Activated B cell treated with CpG ODN at 0.5 μM for 24 hours (primary cell): Measurements from ENCODE around the gene KRT7. TPM values are rescaled to one million over a fixed set of nuclear protein-coding genes. Genes with fewer than 3 reads are reported as not detected.

ENCODE experiments used
- ATAC-seq: fragments of 200-7000 bp; cut with Tn5 transposase; one replicate; pipeline ENCODE4 v1.10.0; 2021; ENCODE audit warnings: low read depth, mild to moderate bottlenecking, moderate library complexity
- CTCF ChIA-PET: fragments of 350-600 bp; sonication (Branson Sonifier 250); formaldehyde crosslinking; loops from one replicate; lab custom pipeline; 2021; ENCODE audit warnings: antibody characterized with exemption; lab: Charles Lee
- POLR2A ChIA-PET: fragments of 350-600 bp; sonication (Branson Sonifier 250); formaldehyde crosslinking; loops from one replicate; lab custom pipeline; 2021; ENCODE audit warnings: antibody characterized with exemption; lab: Charles Lee
- DNase-seq: peaks from one replicate; pipeline ENCODE4 v3.0.0; 2022
- H3K27ac Mint-ChIP-seq: one replicate; pipeline ENCODE4 v1.8.0; 2020; ENCODE audit warnings: mixed read lengths
- H3K27me3 Mint-ChIP-seq: one replicate; pipeline ENCODE4 v1.8.0; 2021; ENCODE audit warnings: mixed read lengths
- H3K36me3 Mint-ChIP-seq: one replicate; pipeline ENCODE4 v1.8.0; 2021; ENCODE audit warnings: low read depth, mixed read lengths
- H3K4me1 Mint-ChIP-seq: one replicate; pipeline ENCODE4 v1.8.0; 2021; ENCODE audit warnings: mixed read lengths
- H3K4me3 Mint-ChIP-seq: one replicate; pipeline ENCODE4 v1.8.0; 2020; ENCODE audit warnings: mild to moderate bottlenecking, mixed read lengths
- H3K9me3 Mint-ChIP-seq: one replicate; pipeline ENCODE4 v1.8.0; 2020; ENCODE audit warnings: mixed read lengths
- intact Hi-C: fragments of 100-400 bp; cut with micrococcal nuclease; formaldehyde crosslinking; loops from one replicate; pipeline ENCODE4 v1.15.1; 2024
- total RNA-seq: library from RNA; stranded (reverse); gene quantifications from 2 replicates; pipeline ENCODE4 v1.2.3, GENCODE V29; 2022
- TF ChIP-seq, protein P1 (sequence below): fragments of 200-600 bp; IDR thresholded peaks from one replicate; pipeline ENCODE4 v1.8.0; 2022; ENCODE audit warnings: antibody characterized with exemption, mild to moderate bottlenecking

Gene KRT7
- total RNA-seq, 1 donor from 2014 or later = 1.1 TPM

DNA sequence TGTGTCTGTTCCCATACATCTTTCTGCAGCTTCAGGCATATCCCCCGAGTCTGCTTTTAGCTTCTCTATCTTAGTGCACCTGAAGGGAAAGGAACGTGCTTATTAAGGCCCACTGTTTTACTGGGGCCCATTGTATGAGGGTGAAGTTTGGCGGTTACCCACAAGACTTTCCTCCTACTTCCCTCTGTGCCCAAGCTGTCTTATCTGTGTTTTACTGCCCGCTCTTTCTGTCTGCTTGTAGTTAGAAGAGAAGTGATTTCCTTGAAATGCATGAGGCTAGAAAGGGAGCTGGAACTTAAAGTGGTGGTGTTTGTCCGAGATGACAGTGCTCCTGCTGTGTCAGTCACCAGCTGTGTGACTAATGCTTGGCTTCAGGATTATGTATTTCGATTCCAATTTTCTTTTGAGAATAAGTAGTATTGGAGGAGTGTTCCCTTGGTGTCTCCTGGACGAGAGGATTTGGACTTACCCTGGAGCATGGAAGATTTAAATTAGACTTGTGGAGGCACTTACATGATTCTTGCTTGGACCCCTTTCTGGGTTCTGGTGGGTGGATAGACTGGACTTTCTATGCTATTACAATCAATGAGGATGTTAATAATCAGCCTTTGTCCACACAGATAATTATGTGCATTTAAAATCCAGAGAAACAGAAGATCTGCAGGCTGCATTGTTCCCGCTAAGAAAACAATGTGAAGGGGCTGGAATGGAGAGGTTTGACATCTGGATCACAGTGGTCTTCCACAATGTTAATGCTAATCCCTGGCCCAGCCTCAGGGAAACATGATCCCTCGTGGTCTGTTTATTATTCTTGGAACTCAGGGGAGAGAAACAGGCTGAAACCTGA is 27.5 kb downstream of the KRT7 start:
- H3K4me1 Mint-ChIP-seq = no peaks in the 10 kb centered on the region
- no peaks in the 10 kb centered on the region for H3K9me3 Mint-ChIP-seq
- ChIA-PET POLR2A (no interaction called here), CTCF (no interaction called here)
- H3K4me3 Mint-ChIP-seq = no peak overlapping the region
- H3K27ac Mint-ChIP-seq = no peak overlapping the region
- H3K27me3 Mint-ChIP-seq = peaks cover 41% of the 10 kb centered on the region
- no peak for ATAC-seq
- no peak for DNase-seq
- TF ChIP-seq, protein P1, sequence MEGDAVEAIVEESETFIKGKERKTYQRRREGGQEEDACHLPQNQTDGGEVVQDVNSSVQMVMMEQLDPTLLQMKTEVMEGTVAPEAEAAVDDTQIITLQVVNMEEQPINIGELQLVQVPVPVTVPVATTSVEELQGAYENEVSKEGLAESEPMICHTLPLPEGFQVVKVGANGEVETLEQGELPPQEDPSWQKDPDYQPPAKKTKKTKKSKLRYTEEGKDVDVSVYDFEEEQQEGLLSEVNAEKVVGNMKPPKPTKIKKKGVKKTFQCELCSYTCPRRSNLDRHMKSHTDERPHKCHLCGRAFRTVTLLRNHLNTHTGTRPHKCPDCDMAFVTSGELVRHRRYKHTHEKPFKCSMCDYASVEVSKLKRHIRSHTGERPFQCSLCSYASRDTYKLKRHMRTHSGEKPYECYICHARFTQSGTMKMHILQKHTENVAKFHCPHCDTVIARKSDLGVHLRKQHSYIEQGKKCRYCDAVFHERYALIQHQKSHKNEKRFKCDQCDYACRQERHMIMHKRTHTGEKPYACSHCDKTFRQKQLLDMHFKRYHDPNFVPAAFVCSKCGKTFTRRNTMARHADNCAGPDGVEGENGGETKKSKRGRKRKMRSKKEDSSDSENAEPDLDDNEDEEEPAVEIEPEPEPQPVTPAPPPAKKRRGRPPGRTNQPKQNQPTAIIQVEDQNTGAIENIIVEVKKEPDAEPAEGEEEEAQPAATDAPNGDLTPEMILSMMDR = no peak
- intact Hi-C loops = no loop called here
- H3K36me3 Mint-ChIP-seq = no peaks in the 10 kb centered on the region

DNA sequence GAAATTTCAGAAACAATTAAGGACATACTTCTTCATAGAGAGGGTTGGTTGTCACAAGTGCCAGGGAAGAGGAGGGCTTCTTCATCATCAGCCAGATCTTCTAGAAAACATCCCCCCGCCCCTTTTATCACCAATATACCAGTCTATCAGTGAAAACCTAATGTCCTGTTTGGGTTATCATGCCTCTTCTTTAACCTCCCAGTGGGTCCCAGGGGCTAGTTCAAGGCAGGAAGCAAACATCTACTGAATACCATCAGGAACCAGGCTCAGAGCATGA is 28.1 kb downstream of the KRT7 start:
- CTCF ChIA-PET = no interaction called here
- no peak for DNase-seq
- ATAC-seq = no peak
- Mint-ChIP-seq H3K36me3 (no peaks in the 10 kb centered on the region), H3K27ac (no peak overlapping the region), H3K27me3 (peaks cover 37% of the 10 kb centered on the region), H3K4me1 (no peaks in the 10 kb centered on the region), H3K4me3 (no peak overlapping the region), H3K9me3 (no peaks in the 10 kb centered on the region)
- POLR2A ChIA-PET = no interaction called here
- intact Hi-C loops = no loop called here
- TF ChIP-seq, protein P1 = no peak

DNA sequence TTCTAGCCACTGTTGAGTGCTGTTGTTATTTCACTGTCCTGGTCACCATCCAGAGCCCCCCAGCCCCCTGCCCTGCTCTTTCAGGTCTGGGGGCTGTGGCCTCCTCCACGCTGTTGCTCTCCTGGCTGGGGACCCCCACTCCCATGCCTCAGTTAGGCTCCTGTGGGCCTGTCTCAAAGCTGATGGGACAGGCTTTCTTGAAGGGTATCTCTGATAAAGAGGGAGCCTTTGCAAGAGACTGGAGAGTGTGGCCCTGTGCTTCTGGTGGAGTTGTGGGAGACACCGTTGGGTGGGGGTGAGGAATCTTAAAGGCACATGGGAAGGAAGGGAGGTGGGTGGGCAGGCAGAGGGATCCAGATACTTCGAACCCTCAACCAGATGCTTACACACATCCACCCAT is 29.2 kb downstream of the KRT7 start:
- TF ChIP-seq, protein P1 = no peak
- Mint-ChIP-seq H3K27ac (no peak overlapping the region), H3K4me1 (no peaks in the 10 kb centered on the region), H3K36me3 (no peaks in the 10 kb centered on the region), H3K9me3 (no peaks in the 10 kb centered on the region), H3K27me3 (peaks cover 27% of the 10 kb centered on the region), H3K4me3 (no peak overlapping the region)
- ChIA-PET POLR2A (no interaction called here), CTCF (no interaction called here)
- DNase-seq (no peak), ATAC-seq (no peak)
- intact Hi-C loops = no loop called here

DNA sequence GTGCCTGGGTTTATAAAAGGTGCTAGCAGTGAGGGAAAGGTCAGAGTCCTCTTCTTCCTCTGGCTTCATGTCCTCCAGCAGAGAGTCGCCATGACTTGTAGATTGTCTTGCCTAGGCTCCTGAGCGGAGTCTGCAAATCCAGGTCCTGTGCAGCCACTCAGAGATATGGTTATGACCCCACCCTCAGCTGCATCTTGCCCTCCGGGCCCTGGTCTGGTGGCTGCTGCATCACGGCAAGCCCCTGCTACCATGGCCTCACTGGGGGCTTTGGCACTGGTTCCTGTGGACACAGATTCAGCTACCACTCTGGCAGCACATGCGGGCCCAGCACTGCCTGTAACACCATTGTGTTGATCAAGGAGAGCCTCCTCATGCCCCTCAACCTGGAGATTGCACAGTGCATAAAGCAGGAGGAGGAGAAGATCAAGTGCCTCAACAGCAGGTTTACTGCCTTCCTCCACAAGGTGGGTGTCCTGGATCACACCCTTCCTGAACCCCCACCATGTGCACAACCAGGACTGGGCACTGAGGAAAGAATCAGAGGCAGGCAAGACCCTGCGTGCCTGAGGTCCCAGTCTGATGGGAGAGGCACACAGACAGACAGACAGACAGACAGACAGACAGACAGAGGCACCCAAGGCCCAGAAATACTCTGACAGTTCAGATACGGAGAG is 30.9 kb downstream of the KRT7 start:
- intact Hi-C loops = no loop called here
- H3K27ac Mint-ChIP-seq = no peak overlapping the region
- TF ChIP-seq, protein P1 = no peak
- H3K27me3 Mint-ChIP-seq = peaks cover 19% of the 10 kb centered on the region
- no peak overlapping the region for H3K4me3 Mint-ChIP-seq
- no peaks in the 10 kb centered on the region for H3K36me3 Mint-ChIP-seq
- POLR2A ChIA-PET = no interaction called here
- H3K9me3 Mint-ChIP-seq = no peaks in the 10 kb centered on the region
- no peaks in the 10 kb centered on the region for H3K4me1 Mint-ChIP-seq
- no peak for ATAC-seq
- CTCF ChIA-PET = no interaction called here
- DNase-seq = no peak

DNA sequence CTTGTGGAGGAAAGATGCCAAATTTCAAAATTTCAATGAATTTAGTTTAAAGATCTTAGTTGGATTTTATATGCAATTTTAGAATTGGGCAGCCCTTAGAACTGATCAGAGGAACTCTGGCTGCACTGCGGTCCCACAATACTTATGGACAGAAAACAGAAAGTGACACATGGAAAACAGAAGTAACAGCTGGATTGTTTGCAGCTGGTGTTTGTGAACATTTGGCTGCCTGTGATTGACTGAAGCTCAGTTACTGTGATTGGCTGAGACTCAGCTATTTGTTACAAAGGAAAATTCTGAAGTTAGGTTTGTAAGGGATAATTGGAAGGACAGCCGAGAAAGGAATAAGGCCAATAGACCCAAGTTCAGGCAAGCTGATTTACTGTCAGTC is 31.4 kb downstream of the KRT7 start:
- no peak for ATAC-seq
- Mint-ChIP-seq H3K36me3 (no peaks in the 10 kb centered on the region), H3K27ac (no peak overlapping the region), H3K9me3 (no peaks in the 10 kb centered on the region), H3K27me3 (peaks cover 15% of the 10 kb centered on the region), H3K4me3 (no peak overlapping the region), H3K4me1 (no peaks in the 10 kb centered on the region)
- TF ChIP-seq, protein P1 = no peak
- CTCF ChIA-PET = no interaction called here
- POLR2A ChIA-PET = no interaction called here
- intact Hi-C loops = no loop called here
- no peak for DNase-seq
